OCI-LY7 (cell line): ENCODE data around the gene PHACTR2. TPM values are rescaled to one million over a fixed set of nuclear protein-coding genes. Genes with fewer than 3 reads are reported as not detected.

ENCODE experiments used
- BruUV-seq: library from RNA; stranded (reverse); fragments of 400-500 nt; replicated peaks from 2 replicates; lab custom pipeline; 2021; lab: Mats Ljungman, UMichigan
- CTCF ChIA-PET: fragments of 300-600 bp; sonication (Branson Sonifier 250); formaldehyde crosslinking; loops from one replicate; lab custom pipeline; 2022; ENCODE audit warnings: antibody characterized with exemption; ENCODE audit not compliant: unreplicated experiment; lab: Charles Lee
- POLR2A ChIA-PET: fragments of 300-600 bp; sonication (Branson Sonifier 250); formaldehyde crosslinking; loops from one replicate; lab custom pipeline; 2022; ENCODE audit warnings: antibody characterized with exemption; lab: Charles Lee
- DNase-seq: peaks from one replicate; pipeline ENCODE4 v3.0.0-alpha.2; 2015; ENCODE audit warnings: low spot score
- H2AFZ ChIP-seq: fragments of 200-600 bp; sonication (generic), shearing (Covaris generic); 2 replicates; pipeline ENCODE4 v1.6.1; 2014; ENCODE audit warnings: mild to moderate bottlenecking, antibody characterized with exemption, low read length, moderate library complexity
- H3K27ac ChIP-seq: fragments of 200-600 bp; sonication (generic); 2 replicates; pipeline ENCODE4 v1.5.1; 2014; ENCODE audit warnings: mixed run types, low read depth, mild to moderate bottlenecking, moderate library complexity, low read length, inconsistent platforms; ENCODE audit not compliant: poor library complexity, severe bottlenecking
- H3K36me3 ChIP-seq: fragments of 200-600 bp; sonication (generic); 2 replicates; pipeline ENCODE4 v1.6.1; 2014; ENCODE audit warnings: mild to moderate bottlenecking, antibody characterized with exemption, low read length, moderate library complexity, mixed read lengths; ENCODE audit not compliant: insufficient read depth
- H3K4me1 ChIP-seq: fragments of 200-600 bp; sonication (generic); 2 replicates; pipeline ENCODE4 v1.5.1; 2014; ENCODE audit warnings: mild to moderate bottlenecking, low read length; ENCODE audit not compliant: insufficient read depth, poor library complexity, severe bottlenecking
- H3K4me2 ChIP-seq: fragments of 200-600 bp; sonication (generic); 2 replicates; pipeline ENCODE4 v1.6.1; 2014; ENCODE audit warnings: mild to moderate bottlenecking, low read length
- H3K4me3 ChIP-seq: fragments of 200-600 bp; sonication (generic); 2 replicates; pipeline ENCODE4 v1.5.1; 2014; ENCODE audit warnings: mild to moderate bottlenecking, low read depth, low read length; ENCODE audit not compliant: poor library complexity, severe bottlenecking
- H3K79me2 ChIP-seq: fragments of 200-600 bp; sonication (generic); 2 replicates; pipeline ENCODE4 v1.6.1; 2016; ENCODE audit warnings: low read depth, mild to moderate bottlenecking, low read length, moderate library complexity, mixed read lengths; ENCODE audit not compliant: insufficient read depth
- H3K9me2 ChIP-seq: fragments of 200-600 bp; sonication (generic); 2 replicates; pipeline ENCODE4 v1.6.1; 2016; ENCODE audit warnings: mild to moderate bottlenecking, low read length, mixed read lengths; ENCODE audit not compliant: insufficient read depth
- H3K9me3 ChIP-seq: fragments of 200-600 bp; sonication (generic); 2 replicates; pipeline ENCODE4 v1.6.1; 2014; ENCODE audit warnings: mild to moderate bottlenecking, mixed run types, low read length, mixed read lengths
- H4K20me1 ChIP-seq: fragments of 200-600 bp; sonication (generic); 2 replicates; pipeline ENCODE4 v1.6.1; 2014; ENCODE audit warnings: mild to moderate bottlenecking, antibody characterized with exemption, low read length, moderate library complexity, mixed read lengths; ENCODE audit not compliant: insufficient read depth
- EZH2phosphoT487 ChIP-seq: fragments of 200-600 bp; sonication (generic); IDR thresholded peaks from 2 replicates; pipeline ENCODE4 v1.6.1; 2018; ENCODE audit warnings: low read depth, borderline replicate concordance, mild to moderate bottlenecking, mixed run types, antibody characterized with exemption, low read length, moderate library complexity, mixed read lengths
- intact Hi-C: fragments of 100-400 bp; cut with micrococcal nuclease; formaldehyde crosslinking; loops from one replicate; pipeline ENCODE4 v1.10.0; 2022; ENCODE audit not compliant: unreplicated experiment
- total RNA-seq, 2 experiments: library from RNA; depleted of rRNA in 1 of 2; stranded (reverse); fragments of >200 nt in 1 of 2; shearing (Covaris generic) in 1 of 2; gene quantifications; 2 replicates each; pipeline ENCODE4 v1.2.3, GENCODE V29; 2014 to 2022
- TF ChIP-seq, protein P1 (sequence below): fragments of 200-600 bp; sonication (generic); conservative IDR thresholded peaks from 2 replicates; pipeline ENCODE4 v1.5.1; 2014; ENCODE audit warnings: mild to moderate bottlenecking, antibody characterized with exemption, low read length, moderate library complexity, mixed read lengths

Gene PHACTR2
- total RNA-seq, 2 experiments from 2014 or later: 0.06 to 5.4 TPM

GRCh38 chr6:143711714-143712113, 33.9 kb downstream of the PHACTR2 start:
- no TSS peak for BruUV-seq
- H2AFZ ChIP-seq: no peak overlapping the region
- H3K4me1 ChIP-seq: no peaks in the 10 kb centered on the region
- TF ChIP-seq EZH2phosphoT487: no peak
- TF ChIP-seq, protein P1, sequence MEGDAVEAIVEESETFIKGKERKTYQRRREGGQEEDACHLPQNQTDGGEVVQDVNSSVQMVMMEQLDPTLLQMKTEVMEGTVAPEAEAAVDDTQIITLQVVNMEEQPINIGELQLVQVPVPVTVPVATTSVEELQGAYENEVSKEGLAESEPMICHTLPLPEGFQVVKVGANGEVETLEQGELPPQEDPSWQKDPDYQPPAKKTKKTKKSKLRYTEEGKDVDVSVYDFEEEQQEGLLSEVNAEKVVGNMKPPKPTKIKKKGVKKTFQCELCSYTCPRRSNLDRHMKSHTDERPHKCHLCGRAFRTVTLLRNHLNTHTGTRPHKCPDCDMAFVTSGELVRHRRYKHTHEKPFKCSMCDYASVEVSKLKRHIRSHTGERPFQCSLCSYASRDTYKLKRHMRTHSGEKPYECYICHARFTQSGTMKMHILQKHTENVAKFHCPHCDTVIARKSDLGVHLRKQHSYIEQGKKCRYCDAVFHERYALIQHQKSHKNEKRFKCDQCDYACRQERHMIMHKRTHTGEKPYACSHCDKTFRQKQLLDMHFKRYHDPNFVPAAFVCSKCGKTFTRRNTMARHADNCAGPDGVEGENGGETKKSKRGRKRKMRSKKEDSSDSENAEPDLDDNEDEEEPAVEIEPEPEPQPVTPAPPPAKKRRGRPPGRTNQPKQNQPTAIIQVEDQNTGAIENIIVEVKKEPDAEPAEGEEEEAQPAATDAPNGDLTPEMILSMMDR: no peak
- no peaks in the 10 kb centered on the region for H4K20me1 ChIP-seq
- H3K36me3 ChIP-seq: no peaks in the 10 kb centered on the region
- no peaks in the 10 kb centered on the region for H3K9me3 ChIP-seq
- DNase-seq: no peak
- intact Hi-C loops: no loop called here
- no peaks in the 10 kb centered on the region for H3K79me2 ChIP-seq
- H3K4me2 ChIP-seq: no peak overlapping the region
- no peaks in the 10 kb centered on the region for H3K9me2 ChIP-seq
- H3K27ac ChIP-seq: no peak overlapping the region
- POLR2A ChIA-PET: no interaction called here
- H3K4me3 ChIP-seq: no peak overlapping the region
- CTCF ChIA-PET: no interaction called here

DNA sequence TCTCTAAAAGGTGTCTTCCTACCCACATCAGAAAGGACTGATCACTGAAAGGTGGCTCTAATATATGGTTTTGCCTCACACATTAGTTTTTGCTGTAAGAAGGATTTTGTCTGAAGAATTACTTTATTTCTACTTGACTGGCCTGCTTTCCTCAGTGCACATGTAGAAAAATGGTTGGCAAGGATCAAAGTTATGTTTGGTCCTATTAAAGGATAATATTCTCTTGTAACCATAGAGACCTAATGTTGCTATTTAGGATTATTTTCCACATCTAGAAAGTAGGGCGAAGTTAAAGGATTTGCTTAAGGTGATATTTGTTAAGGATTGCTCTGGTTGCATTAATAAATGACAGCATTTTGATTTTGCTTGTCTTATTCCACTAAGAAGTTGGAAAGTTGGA, 40.7 kb downstream of the PHACTR2 start:
- Histone ChIP-seq H3K4me1 (no peaks in the 10 kb centered on the region), H3K79me2 (no peaks in the 10 kb centered on the region), H3K4me3 (no peak overlapping the region), H3K9me3 (no peaks in the 10 kb centered on the region), H4K20me1 (no peaks in the 10 kb centered on the region), H3K27ac (no peak overlapping the region), H2AFZ (no peak overlapping the region), H3K9me2 (no peaks in the 10 kb centered on the region), H3K4me2 (no peak overlapping the region), H3K36me3 (no peaks in the 10 kb centered on the region)
- ChIA-PET POLR2A (interaction anchor here (0.7 kb wide), 1 partner anchor 249 kb away, joined by 3 read pairs; no protein-coding TSS in a partner anchor), CTCF (no interaction called here)
- intact Hi-C loops: no loop called here
- no TSS peak for BruUV-seq
- TF ChIP-seq EZH2phosphoT487: no peak
- TF ChIP-seq, protein P1: no peak
- no peak for DNase-seq

DNA sequence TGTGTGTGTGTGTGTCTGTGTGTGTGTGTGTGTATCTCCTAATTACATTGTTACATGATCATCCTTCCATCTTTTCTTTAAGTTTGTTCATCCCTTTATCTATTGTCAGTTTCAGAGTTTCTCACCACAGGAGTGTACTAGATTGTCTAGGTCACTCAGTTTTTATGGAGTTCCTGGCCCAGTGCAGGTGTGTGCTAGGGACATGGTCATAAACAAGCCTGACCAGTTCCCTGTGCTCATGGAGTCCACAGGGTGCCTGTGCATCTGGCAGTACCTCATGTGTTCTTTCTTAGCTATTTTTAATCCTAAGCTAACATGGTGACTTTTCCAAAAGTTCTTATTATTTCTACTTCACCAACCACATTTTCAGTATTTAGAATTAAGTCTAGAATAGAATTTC, 43.9 kb downstream of the PHACTR2 start:
- DNase-seq: no peak
- H3K9me3 ChIP-seq: no peaks in the 10 kb centered on the region
- H3K4me2 ChIP-seq: no peak overlapping the region
- H2AFZ ChIP-seq: no peak overlapping the region
- no peaks in the 10 kb centered on the region for H3K79me2 ChIP-seq
- H3K27ac ChIP-seq: no peak overlapping the region
- H3K9me2 ChIP-seq: no peaks in the 10 kb centered on the region
- peaks cover 4% of the 10 kb centered on the region for H3K4me1 ChIP-seq
- TF ChIP-seq, protein P1: no peak
- TF ChIP-seq EZH2phosphoT487: no peak
- intact Hi-C loops: no loop called here
- no TSS peak for BruUV-seq
- no peaks in the 10 kb centered on the region for H3K36me3 ChIP-seq
- POLR2A ChIA-PET: interaction anchor here (0.5 kb wide), 1 partner anchor 630 kb away, joined by 3 read pairs; no protein-coding TSS in a partner anchor
- CTCF ChIA-PET: no interaction called here
- no peak overlapping the region for H3K4me3 ChIP-seq
- no peaks in the 10 kb centered on the region for H4K20me1 ChIP-seq
